ENCODE results near the gene CISH. TPM values are rescaled to one million over a fixed set of nuclear protein-coding genes. Genes with fewer than 3 reads are reported as not detected.
A peak's percentile ranks its signal among the peaks of the same experiment; 100 is the strongest.

Gene CISH
- total RNA-seq: 1.2 TPM

GRCh38 chr3:50611464-50612233, at the start of gene CISH:
Gene CISH, minus strand, starts transcription at chr3:50611774. Its CDS starts 124 bp downstream, at chr3:50611650.
- Histone ChIP-seq H3K4me1 (ENCODE audit: insufficient read depth, low read length) (peaks cover 83% of the 10 kb centered on the region), H3K9me3 (ENCODE audit: low read depth, low read length) (no peaks in the 10 kb centered on the region), H3K27me3 (ENCODE audit: insufficient read depth, low read length) (no peaks in the 10 kb centered on the region), H3K4me3 (ENCODE audit: low read length) (peak within 1 kb of the TSS; percentile 75)

- H3K9me3 ChIP-seq (ENCODE audit: low read depth, low read length): no peaks in the 10 kb centered on the region
- H3K4me1 ChIP-seq (ENCODE audit: insufficient read depth, low read length): peaks cover 24% of the 10 kb centered on the region
- no peaks in the 10 kb centered on the region for H3K27me3 ChIP-seq (ENCODE audit: insufficient read depth, low read length)
- H3K4me3 ChIP-seq (ENCODE audit: low read length): no peak overlapping the region
These were observed 48.8 kb upstream of the CISH start for GRCh38 chr3:50660386-50660785.

- Histone ChIP-seq H3K4me3 (ENCODE audit: low read length) (no peak overlapping the region), H3K9me3 (ENCODE audit: low read depth, low read length) (no peaks in the 10 kb centered on the region), H3K4me1 (ENCODE audit: insufficient read depth, low read length) (peaks cover 20% of the 10 kb centered on the region), H3K27me3 (ENCODE audit: insufficient read depth, low read length) (no peaks in the 10 kb centered on the region)
These were observed 47.3 kb upstream of the CISH start for GRCh38 chr3:50658831-50659230.

- Histone ChIP-seq H3K9me3 (ENCODE audit: low read depth, low read length) (no peaks in the 10 kb centered on the region), H3K27me3 (ENCODE audit: insufficient read depth, low read length) (no peaks in the 10 kb centered on the region), H3K4me1 (ENCODE audit: insufficient read depth, low read length) (peaks cover 20% of the 10 kb centered on the region)
These were observed 46.8 kb upstream of the CISH start for GRCh38 chr3:50658416-50658815.

GRCh38 chr3:50657816-50658215, 46.2 kb upstream of the CISH start:
- no peak overlapping the region for H3K4me3 ChIP-seq (ENCODE audit: low read length)
- no peaks in the 10 kb centered on the region for H3K27me3 ChIP-seq (ENCODE audit: insufficient read depth, low read length)
- H3K9me3 ChIP-seq (ENCODE audit: low read depth, low read length): no peaks in the 10 kb centered on the region
- peaks cover 14% of the 10 kb centered on the region for H3K4me1 ChIP-seq (ENCODE audit: insufficient read depth, low read length)

More at GRCh38 chr3:50658416-50658815, 46.8 kb upstream of the CISH start:
- H3K4me3 ChIP-seq (ENCODE audit: low read length): no peak overlapping the region

- Histone ChIP-seq H3K27me3 (ENCODE audit: insufficient read depth, low read length) (no peaks in the 10 kb centered on the region), H3K4me1 (ENCODE audit: insufficient read depth, low read length) (peaks cover 10% of the 10 kb centered on the region), H3K9me3 (ENCODE audit: low read depth, low read length) (no peaks in the 10 kb centered on the region), H3K4me3 (ENCODE audit: low read length) (no peak overlapping the region)
These were observed 45.8 kb upstream of the CISH start for GRCh38 chr3:50657407-50657806.

- no peaks in the 10 kb centered on the region for H3K9me3 ChIP-seq (ENCODE audit: low read depth, low read length)
- H3K4me1 ChIP-seq (ENCODE audit: insufficient read depth, low read length): peaks cover 8% of the 10 kb centered on the region
- no peak overlapping the region for H3K4me3 ChIP-seq (ENCODE audit: low read length)
- no peaks in the 10 kb centered on the region for H3K27me3 ChIP-seq (ENCODE audit: insufficient read depth, low read length)
These were observed 45.0 kb upstream of the CISH start for GRCh38 chr3:50656417-50657195.

GRCh38 chr3:50655009-50655830, 43.6 kb upstream of the CISH start:
- peaks cover 8% of the 10 kb centered on the region for H3K4me1 ChIP-seq (ENCODE audit: insufficient read depth, low read length)
- no peak overlapping the region for H3K4me3 ChIP-seq (ENCODE audit: low read length)
- no peaks in the 10 kb centered on the region for H3K27me3 ChIP-seq (ENCODE audit: insufficient read depth, low read length)
- no peaks in the 10 kb centered on the region for H3K9me3 ChIP-seq (ENCODE audit: low read depth, low read length)

- H3K4me1 ChIP-seq (ENCODE audit: insufficient read depth, low read length): peaks cover 8% of the 10 kb centered on the region
- H3K27me3 ChIP-seq (ENCODE audit: insufficient read depth, low read length): no peaks in the 10 kb centered on the region
- H3K4me3 ChIP-seq (ENCODE audit: low read length): no peak overlapping the region
- H3K9me3 ChIP-seq (ENCODE audit: low read depth, low read length): no peaks in the 10 kb centered on the region
These were observed 42.5 kb upstream of the CISH start for GRCh38 chr3:50653937-50654595.

- H3K4me3 ChIP-seq (ENCODE audit: low read length): no peak overlapping the region
- no peaks in the 10 kb centered on the region for H3K27me3 ChIP-seq (ENCODE audit: insufficient read depth, low read length)
- no peaks in the 10 kb centered on the region for H3K9me3 ChIP-seq (ENCODE audit: low read depth, low read length)
- H3K4me1 ChIP-seq (ENCODE audit: insufficient read depth, low read length): peaks cover 8% of the 10 kb centered on the region
These were observed 41.1 kb upstream of the CISH start for GRCh38 chr3:50652709-50653108.

- Histone ChIP-seq H3K9me3 (ENCODE audit: low read depth, low read length) (no peaks in the 10 kb centered on the region), H3K4me1 (ENCODE audit: insufficient read depth, low read length) (peaks cover 8% of the 10 kb centered on the region), H3K27me3 (ENCODE audit: insufficient read depth, low read length) (no peaks in the 10 kb centered on the region), H3K4me3 (ENCODE audit: low read length) (no peak overlapping the region)
These were observed 40.5 kb upstream of the CISH start for GRCh38 chr3:50651920-50652529.

- Histone ChIP-seq H3K27me3 (ENCODE audit: insufficient read depth, low read length) (no peaks in the 10 kb centered on the region), H3K4me1 (ENCODE audit: insufficient read depth, low read length) (peaks cover 8% of the 10 kb centered on the region), H3K9me3 (ENCODE audit: low read depth, low read length) (no peaks in the 10 kb centered on the region), H3K4me3 (ENCODE audit: low read length) (no peak overlapping the region)
These were observed 39.9 kb upstream of the CISH start for GRCh38 chr3:50651445-50651844.

GRCh38 chr3:50650018-50650417, 38.4 kb upstream of the CISH start:
- no peaks in the 10 kb centered on the region for H3K9me3 ChIP-seq (ENCODE audit: low read depth, low read length)
- H3K4me3 ChIP-seq (ENCODE audit: low read length): no peak overlapping the region
- peaks cover 4% of the 10 kb centered on the region for H3K4me1 ChIP-seq (ENCODE audit: insufficient read depth, low read length)
- H3K27me3 ChIP-seq (ENCODE audit: insufficient read depth, low read length): no peaks in the 10 kb centered on the region

- Histone ChIP-seq H3K4me1 (ENCODE audit: insufficient read depth, low read length) (no peaks in the 10 kb centered on the region), H3K9me3 (ENCODE audit: low read depth, low read length) (no peaks in the 10 kb centered on the region), H3K4me3 (ENCODE audit: low read length) (no peak overlapping the region), H3K27me3 (ENCODE audit: insufficient read depth, low read length) (no peaks in the 10 kb centered on the region)
These were observed 37.9 kb upstream of the CISH start for GRCh38 chr3:50649451-50649931.

All from mononuclear cell (primary cell).